NCI-H2196 treated with DMSO at 0.1 percent for 48 hours (cell line): ENCODE results near the gene AIRE.
"Not testable (repeated sequence)": the region's sequence is repeated elsewhere in the genome, so short reads cannot be mapped to it uniquely, and the experiment has no call there.

ENCODE experiments used
- DNase-seq: peaks from one replicate; lab custom pipeline; 2025; ENCODE audit not compliant: unreplicated experiment; lab: John Stamatoyannopoulos, UW

AIRE gene

GRCh38 chr21:44291078-44291935, 5.6 kb downstream of the AIRE start:
- no peak for DNase-seq

DNA sequence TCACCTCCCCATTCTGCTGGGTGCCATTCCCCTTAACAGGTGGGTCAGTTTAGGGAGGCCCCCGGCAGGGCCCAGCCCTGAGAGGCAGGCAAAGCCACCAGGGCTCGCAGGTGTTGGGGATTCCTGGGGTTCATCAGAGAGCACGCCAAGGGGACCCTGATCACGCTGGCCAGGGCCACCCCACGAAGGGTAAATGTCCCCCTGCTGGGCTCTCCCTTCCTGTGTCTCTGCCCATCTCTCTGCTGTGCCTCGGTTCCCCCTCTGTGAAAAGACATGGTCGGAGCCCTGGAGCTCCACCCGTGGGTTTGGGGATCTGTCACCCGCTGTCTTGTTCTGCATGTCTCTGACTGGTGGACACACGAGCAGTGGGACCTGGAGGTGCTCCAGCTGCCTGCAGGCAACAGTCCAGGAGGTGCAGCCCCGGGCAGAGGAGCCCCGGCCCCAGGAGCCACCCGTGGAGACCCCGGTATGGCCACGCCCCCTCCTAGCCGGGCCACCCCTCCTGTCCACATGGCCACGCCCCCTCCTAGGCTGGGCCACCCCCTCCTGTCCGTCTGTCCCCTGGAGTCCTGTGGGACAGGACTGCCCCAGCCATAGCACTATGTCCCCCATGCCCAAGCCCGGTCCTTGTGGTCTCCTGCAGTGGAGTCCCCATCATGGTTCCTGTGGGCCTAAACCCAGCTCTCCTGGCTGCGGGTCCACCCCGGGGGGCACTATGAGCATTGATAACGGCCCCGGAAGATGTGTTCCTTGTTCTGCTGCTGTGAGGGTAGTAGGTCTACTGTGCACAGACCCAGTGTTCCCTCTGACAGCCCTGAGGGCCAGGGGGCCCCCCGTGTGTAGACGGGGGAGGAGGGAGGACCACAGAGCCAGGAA, 6.5 kb downstream of the AIRE start:
- DNase-seq: no peak

- no peak for DNase-seq
Measured at GRCh38 chr21:44292812-44293195, 7.1 kb downstream of the AIRE start.

- DNase-seq: no peak
Measured at GRCh38 chr21:44293551-44294231, 8.0 kb downstream of the AIRE start.

GRCh38 chr21:44294391-44295162, 8.9 kb downstream of the AIRE start:
- no peak for DNase-seq

- DNase-seq: no peak
Measured at GRCh38 chr21:44295163-44295573, 9.5 kb downstream of the AIRE start.

DNA sequence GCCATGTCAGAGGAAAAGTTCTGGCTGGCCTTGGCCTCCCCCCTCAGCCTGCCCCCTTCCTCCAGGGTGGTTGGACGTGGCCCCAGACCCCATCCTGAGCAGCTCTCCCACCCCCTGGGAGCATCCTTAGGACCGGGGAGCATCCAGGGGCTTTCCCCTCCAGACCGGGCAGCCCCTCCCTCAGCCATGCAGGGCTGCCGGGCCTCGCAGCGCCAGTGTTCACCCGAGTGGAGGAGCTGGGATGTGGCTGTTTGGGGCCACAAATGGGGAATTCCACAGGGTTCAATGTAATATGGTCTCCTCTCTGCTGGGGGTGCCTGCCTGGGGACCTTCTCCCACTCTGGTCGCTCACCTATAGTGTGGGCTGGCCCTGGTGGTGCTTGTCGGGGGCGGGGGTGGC, 10.0 kb downstream of the AIRE start:
- DNase-seq: no peak

DNA sequence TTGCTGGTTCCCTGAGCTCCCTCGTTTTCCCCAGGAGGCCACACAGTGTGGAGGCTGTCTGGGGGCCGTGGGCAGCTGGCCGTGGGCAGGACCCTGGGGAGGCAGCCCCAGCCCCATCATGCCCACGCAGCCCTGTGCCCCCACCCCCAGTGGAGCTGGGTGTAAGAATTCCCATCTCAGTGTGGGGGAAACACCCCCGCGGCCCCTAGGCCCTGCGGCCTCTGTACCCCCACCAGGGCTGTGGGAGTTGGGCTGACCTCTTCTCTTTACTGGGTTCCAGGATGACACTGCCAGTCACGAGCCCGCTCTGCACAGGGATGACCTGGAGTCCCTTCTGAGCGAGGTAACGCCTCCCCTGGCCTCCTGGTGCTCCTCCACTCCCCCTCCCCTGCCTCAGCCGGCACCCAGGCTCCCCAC, 10.4 kb downstream of the AIRE start:
- DNase-seq: no peak

DNA sequence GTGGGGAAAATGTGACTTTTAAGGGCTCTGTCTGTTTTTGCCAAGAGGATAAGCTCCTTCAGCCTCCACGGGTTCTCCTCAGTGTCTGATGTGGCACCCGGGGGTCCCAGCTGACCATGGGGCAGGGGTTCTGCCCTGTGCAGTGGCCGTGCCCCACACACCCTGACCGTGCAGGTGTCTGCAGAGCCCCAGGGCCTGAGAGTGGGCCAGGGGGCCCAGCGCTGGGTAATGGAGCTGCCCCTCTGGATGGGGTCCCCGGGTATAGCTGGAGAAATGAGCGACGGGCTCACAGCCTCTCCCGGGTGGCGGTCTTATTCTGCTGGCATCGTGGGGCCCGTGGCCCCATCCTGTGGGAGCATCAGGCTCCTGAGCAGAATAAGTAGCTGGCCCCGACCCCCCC, 11.2 kb downstream of the AIRE start:
- DNase-seq: no peak

DNA sequence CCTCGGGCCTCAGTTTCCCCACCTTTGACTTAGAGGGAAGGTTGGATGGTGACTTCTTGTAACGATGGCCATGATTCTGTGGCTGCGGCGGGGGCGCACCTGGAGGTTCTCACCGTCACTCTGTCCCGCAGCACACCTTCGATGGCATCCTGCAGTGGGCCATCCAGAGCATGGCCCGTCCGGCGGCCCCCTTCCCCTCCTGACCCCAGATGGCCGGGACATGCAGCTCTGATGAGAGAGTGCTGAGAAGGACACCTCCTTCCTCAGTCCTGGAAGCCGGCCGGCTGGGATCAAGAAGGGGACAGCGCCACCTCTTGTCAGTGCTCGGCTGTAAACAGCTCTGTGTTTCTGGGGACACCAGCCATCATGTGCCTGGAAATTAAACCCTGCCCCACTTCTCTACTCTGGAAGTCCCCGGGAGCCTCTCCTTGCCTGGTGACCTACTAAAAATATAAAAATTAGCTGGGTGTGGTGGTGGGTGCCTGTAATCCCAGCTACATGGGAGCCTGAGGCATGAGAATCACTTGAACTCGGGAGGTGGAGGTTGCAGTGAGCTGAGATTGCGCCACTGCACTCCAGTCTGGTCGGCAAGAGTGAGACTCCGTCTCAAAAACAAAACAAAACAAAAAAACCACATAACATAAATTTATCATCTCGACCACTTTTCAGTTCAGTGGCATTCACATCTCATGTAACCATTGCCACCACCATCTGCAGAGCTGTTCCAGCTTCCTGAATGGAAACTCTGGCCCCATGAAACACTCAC, 12.0 kb downstream of the AIRE start:
- DNase-seq: peak; percentile 72

GRCh38 chr21:44298301-44298700, 12.6 kb downstream of the AIRE start:
- DNase-seq: no peak

- DNase-seq: no peak
Measured at GRCh38 chr21:44299085-44299457, 13.4 kb downstream of the AIRE start.

GRCh38 chr21:44299458-44300261, 14.0 kb downstream of the AIRE start, which contains the start of gene PFKL:
PFKL (plus strand) TSS chr21:44300053; CDS start chr21:44300106, 53 bp downstream.
- no peak for DNase-seq

GRCh38 chr21:44300262-44300959, 14.7 kb downstream of the AIRE start:
- peak; percentile 26 for DNase-seq

DNA sequence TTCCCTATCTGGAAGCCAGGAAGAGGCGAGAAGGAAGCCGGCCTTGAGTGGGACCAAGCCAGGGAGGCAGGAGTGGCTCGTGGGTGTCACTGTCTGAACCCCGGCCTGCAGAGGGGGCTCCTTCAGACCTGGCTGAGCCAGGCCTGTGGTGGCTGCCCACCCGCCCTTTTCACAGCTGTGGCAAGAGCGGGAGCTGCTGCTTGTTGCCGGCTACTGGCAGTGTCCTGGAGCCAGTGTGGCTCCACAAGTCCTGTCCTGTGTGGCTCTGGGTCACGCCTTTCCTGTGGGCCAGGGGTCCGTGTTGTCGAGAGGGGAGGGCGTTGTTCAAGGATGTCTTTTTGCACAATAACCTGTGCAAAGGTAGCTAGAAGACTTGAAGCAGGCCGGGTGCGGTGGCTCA, 15.5 kb downstream of the AIRE start:
- DNase-seq: no peak

DNA sequence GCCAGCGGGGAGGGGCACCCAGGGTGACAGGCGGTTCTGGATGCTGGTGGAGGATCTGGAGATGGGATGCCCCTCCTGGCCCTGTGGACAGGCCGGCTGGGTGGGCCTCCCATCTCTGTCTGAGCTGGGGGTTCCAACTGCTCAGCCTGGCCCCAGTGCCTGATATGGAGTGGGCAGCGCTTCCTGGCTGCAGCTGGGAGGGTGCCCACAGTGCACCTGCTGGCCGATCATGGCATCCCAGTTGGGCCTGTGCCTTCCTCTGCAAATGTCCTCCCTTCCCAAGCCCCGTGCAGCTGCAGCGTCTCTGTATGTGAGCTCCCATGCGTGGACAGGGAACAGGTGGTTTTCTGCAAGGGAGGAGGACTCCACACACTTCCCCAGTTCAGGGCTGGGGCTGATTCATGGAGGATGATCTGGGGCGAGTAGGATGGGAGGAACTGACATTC, 16.3 kb downstream of the AIRE start:
- DNase-seq: peak; percentile 21

- DNase-seq: not testable (repeated sequence)
Measured at GRCh38 chr21:44302573-44303401, 17.1 kb downstream of the AIRE start.
